ENCODE results near the gene AMN.

- TF ChIP-seq POLR2A (IDR thresholded peaks at IDR 0.05) (no peak), CTCF (IDR thresholded peaks at IDR 0.05) (no peak)
Measured at GRCh38 chr14:102873546-102874061, 48.9 kb upstream of the AMN start.

Measured in Peyer's patch (tissue), 4 donors.